ENCODE results near the gene PIGR. TPM values are rescaled to one million over a fixed set of nuclear protein-coding genes. Genes with fewer than 3 reads are reported as not detected.

PIGR gene
- polyA plus RNA-seq, 1 of the 3 experiments (the other 2 are of a cell fraction), result not detected

GRCh38 chr1:206954459-206955342 lies 8.4 kb upstream of the PIGR start:
- Histone ChIP-seq H4K20me1 (ENCODE audit: insufficient read depth) (no peaks in the 10 kb centered on the region), H3K9me2 (no peaks in the 10 kb centered on the region), H3K4me1 (ENCODE audit: control insufficient read depth in 1 of 2, insufficient read depth in 2 of 2, low read depth in 1 of 2, low read length in 1 of 2) (no peaks in the 10 kb centered on the region), H3K27me3 (ENCODE audit: insufficient read depth) (peaks cover 27% of the 10 kb centered on the region; the same call in 1 of the 2 replicates), H3K79me2 (ENCODE audit: insufficient read depth) (no peaks in the 10 kb centered on the region), H3F3A (replicated peaks; ENCODE audit: insufficient read depth) (no peaks in the 10 kb centered on the region), H3K9ac (no peak overlapping the region), H3K36me3 (replicated peaks in 1 of 2; ENCODE audit: control insufficient read depth in 1 of 2, insufficient read depth in 2 of 2, low read length in 1 of 2) (no peaks in the 10 kb centered on the region), H3K4me3 (ENCODE audit: low read depth in 2 of 2, low read length in 1 of 2) (no peak overlapping the region), H3K27ac (ENCODE audit: low read depth in 2 of 2, low read length in 1 of 2) (no peak overlapping the region), H2AFZ (ENCODE audit: low read depth) (no peak overlapping the region), H3K4me2 (no peak overlapping the region), H3K9me3 (no peaks in the 10 kb centered on the region)
- no peak for DNase-seq
- TF ChIP-seq TCF12 (IDR thresholded peaks at IDR 0.05) (no peak), NFIC (IDR thresholded peaks at IDR 0.05; ENCODE audit: borderline replicate concordance) (no peak), CTCF (IDR thresholded peaks at IDR 0.05) (no peak), SMC3 (IDR thresholded peaks at IDR 0.05; ENCODE audit: low read depth, low read length) (no peak), ELF1 (IDR thresholded peaks at IDR 0.05) (no peak), IRF3 (IDR thresholded peaks at IDR 0.05; ENCODE audit: low read depth, low read length) (no peak), RAD21 (IDR thresholded peaks at IDR 0.05; ENCODE audit: low read length) (no peak), USF2 (IDR thresholded peaks at IDR 0.05; ENCODE audit: borderline replicate concordance, low read depth, low read length) (no peak)
- ChIA-PET POLR2A (no interaction called here), CTCF (interaction anchor here (1.5 kb wide), 1 partner anchor 220 kb away, joined by 3 read pairs; no protein-coding TSS in a partner anchor)
- 54% methylated on average over 10 of the region's 10 CpGs for WGBS (ENCODE audit: low lambda C conversion rate)

- H3K4me1 ChIP-seq (ENCODE audit: control insufficient read depth in 1 of 2, insufficient read depth in 2 of 2, low read depth in 1 of 2, low read length in 1 of 2), result no peaks in the 10 kb centered on the region
- no peak for TF ChIP-seq CTCF (IDR thresholded peaks at IDR 0.05)
- no peak for TF ChIP-seq PBX3 (IDR thresholded peaks at IDR 0.05)
- CTCF ChIA-PET, result no interaction called here
- H3K27me3 ChIP-seq (ENCODE audit: insufficient read depth), result peaks cover 21% of the 10 kb centered on the region; the same call in 1 of the 2 replicates
- no peak overlapping the region for H3K4me2 ChIP-seq
- H4K20me1 ChIP-seq (ENCODE audit: insufficient read depth), result no peaks in the 10 kb centered on the region
- DNase-seq, result no peak
- 60% methylated on average over 2 of the region's 2 CpGs for WGBS (ENCODE audit: low lambda C conversion rate)
- no peaks in the 10 kb centered on the region for H3K36me3 ChIP-seq (replicated peaks in 1 of 2; ENCODE audit: control insufficient read depth in 1 of 2, insufficient read depth in 2 of 2, low read length in 1 of 2)
- H3K4me3 ChIP-seq (ENCODE audit: low read depth in 2 of 2, low read length in 1 of 2), result no peak overlapping the region
- no peaks in the 10 kb centered on the region for H3K9me3 ChIP-seq
- H3K9ac ChIP-seq, result no peak overlapping the region
- H3K27ac ChIP-seq (ENCODE audit: low read depth in 2 of 2, low read length in 1 of 2), result no peak overlapping the region
- H3F3A ChIP-seq (replicated peaks; ENCODE audit: insufficient read depth), result no peaks in the 10 kb centered on the region
- H3K79me2 ChIP-seq (ENCODE audit: insufficient read depth), result no peaks in the 10 kb centered on the region
- H2AFZ ChIP-seq (ENCODE audit: low read depth), result no peak overlapping the region
- POLR2A ChIA-PET, result no interaction called here
- no peaks in the 10 kb centered on the region for H3K9me2 ChIP-seq
Observed at GRCh38 chr1:206953626-206954025, 7.4 kb upstream of the PIGR start.

Measured in SK-N-SH (cell line).